HTERT RPE-1 (cell line): Measurements from ENCODE around the gene EIF2B2.

ENCODE experiments used
- in situ Hi-C: fragments of 300-500 bp; cut with MboI; formaldehyde crosslinking; loops from 4 replicates; pipeline ENCODE4 v1.14.3; 2020; ENCODE audit warnings: low sequenced_read_pairs

EIF2B2 gene

DNA sequence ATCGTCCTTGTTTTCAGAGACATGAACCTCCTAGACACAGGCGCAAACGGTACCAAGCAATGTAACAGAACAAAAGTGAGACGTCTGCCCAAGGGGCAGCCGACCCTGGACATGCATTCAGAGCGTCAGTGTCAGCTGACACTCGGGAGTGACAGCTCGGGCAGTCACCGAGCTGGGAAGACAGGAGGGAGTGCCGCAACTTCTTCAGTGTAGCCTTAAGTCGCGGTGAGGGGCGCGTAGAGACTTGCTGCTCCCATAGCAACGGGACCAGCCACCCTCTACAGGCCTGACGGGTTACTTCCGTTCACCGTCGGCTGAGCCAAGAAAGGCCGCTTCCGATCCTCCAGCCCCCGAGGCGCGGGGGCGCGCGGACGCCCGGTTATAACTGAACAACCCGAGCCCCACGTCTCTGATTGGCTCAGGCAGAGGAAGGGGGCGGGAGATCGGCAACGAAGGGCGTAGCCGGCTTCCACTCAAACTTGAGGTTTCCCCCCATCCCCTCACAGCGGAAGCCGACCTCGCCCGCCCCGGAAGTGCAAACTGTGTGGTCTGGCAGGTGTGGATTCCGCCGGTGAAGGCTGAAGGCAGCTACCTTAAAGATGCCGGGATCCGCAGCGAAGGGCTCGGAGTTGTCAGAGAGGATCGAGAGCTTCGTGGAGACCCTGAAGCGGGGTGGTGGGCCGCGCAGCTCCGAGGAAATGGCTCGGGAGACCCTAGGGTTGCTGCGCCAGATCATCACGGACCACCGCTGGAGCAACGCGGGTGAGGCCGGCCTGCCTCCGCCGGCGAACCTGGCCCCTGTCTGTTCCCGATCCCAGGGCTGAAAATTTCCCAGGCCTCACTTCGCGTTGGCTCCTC, at the start of gene EIF2B2:
EIF2B2 (plus strand) TSS at position 530 of the 858 bp plus-strand sequence; CDS start at position 600, 70 bp downstream.
- in situ Hi-C loops = no loop called here

DNA sequence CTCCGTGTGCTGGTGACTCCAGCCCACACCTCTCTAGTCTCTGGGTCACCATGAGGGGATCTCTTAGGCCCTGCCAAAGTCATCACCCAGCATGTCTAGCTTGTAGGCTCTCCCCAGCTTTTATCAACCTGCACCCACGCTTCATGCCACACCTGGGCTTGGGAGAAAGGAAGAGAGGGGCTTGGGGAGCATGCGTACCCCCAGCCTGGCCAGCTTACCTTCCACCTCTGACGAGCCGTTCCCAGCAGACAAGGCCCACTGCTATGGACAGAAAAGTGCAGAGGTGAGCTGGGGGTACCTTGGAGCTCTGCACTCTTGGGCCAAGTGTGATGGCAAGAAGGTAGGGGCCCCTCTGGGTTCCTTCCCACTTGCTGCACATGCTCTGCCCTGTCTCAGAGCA, 49.0 kb upstream of the EIF2B2 start:
- in situ Hi-C loops = no loop called here

DNA sequence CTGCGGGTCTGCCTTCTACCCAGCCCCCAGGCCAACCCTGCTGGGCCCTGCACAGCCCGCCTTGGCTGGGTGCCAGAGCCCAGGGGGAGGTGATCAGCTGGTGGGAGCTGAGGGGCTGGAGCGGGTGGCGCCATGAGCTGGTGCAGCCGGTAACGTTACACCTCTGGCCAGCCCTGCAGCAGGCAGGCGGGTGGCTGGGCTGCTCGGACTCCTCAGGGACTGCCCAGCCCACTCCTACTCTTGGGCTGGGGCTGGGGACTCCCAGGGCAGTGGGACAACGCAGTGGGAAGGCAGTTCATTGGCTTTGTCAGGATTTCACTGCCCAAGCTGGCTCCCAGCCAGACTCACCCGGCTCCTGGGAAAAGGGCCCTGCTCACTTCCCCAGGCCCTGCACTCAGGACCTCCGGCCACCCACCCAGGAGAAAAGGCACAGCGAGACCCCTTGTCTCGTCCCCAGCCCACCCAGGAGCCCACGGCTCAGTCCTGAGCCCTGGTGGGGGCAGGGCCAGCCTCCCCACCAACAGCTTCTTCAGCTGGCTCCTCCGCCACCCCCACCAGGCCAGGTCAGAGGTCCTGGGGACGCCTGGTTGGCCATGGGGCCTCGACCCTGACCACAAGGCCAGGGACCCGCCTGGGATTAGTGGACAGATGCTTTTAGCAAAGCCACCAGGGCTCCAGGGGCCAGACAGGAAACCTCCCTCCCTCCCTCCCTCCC, 48.3 kb upstream of the EIF2B2 start:
- in situ Hi-C loops = no loop called here

DNA sequence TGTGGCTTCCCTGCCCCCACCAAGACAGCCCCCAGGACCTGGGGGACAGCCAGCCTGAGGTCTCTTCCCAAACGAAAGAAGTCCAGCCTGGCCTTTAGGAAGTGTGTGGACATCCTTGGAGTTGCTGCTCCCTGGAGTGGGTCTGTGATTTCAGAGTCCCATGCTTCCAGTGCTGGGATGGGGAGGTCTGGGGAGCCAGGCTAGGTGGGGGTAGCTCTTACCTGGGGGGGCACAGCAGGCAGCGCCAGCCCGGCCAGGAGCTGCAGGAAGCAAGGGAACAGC, 47.8 kb upstream of the EIF2B2 start:
- in situ Hi-C loops = no loop called here

DNA sequence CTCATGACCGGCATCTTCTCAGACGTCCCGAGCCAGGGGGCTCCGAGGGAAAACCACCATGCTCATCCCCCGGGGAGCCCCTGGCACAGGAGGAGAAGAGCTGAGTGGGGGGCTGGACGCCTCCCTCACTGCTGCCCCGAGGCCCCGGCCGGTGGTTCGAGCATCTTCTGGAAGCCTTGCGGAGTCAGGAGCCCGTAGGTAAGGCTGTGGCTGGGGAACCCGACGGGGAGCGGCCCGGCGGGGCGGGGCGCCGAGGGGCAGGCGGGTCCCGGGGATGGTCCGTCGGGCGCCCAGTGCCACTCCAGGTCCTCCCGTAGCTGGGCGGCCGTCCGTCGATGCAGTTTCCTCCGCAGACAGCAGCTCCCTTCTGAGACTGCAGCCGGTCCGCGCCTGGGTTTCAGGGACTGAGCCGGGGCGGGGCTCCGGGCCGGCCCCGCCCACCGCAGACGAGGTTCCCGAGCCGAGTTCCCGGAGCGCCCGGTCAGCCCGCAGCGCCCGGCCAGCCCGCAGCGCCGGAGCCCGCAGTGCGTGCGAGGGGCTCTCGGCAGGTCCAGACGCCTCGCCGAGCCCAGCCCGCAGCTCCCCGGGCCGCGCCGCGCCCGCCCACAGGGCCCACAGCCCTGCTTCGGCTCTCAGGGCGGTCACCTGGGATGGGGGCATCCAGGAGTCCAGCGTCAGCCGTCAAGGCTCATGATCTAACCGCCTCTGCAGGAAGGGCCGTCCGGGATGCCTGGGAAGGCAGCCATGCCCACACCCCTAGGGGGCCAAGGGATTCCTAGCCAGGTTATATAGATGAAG, 47.3 kb upstream of the EIF2B2 start, which contains the start of gene PGF:
PGF (minus strand) TSS at position 369 of the 798 bp plus-strand sequence; CDS start at position 14, 355 bp downstream.
- in situ Hi-C loops = no loop called here

DNA sequence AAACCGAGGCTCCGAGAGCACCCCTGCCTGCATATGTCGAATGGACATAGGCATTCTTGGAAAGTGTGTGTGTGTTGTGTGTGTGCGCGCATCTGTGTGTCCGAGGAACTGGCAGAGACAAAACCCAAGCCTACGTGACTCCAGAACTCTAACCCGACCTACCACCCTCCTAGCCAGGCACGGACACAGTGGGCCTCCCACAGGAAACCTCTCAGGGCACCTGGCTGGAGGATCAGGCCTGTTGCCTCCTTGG, 46.8 kb upstream of the EIF2B2 start:
- in situ Hi-C loops = no loop called here

DNA sequence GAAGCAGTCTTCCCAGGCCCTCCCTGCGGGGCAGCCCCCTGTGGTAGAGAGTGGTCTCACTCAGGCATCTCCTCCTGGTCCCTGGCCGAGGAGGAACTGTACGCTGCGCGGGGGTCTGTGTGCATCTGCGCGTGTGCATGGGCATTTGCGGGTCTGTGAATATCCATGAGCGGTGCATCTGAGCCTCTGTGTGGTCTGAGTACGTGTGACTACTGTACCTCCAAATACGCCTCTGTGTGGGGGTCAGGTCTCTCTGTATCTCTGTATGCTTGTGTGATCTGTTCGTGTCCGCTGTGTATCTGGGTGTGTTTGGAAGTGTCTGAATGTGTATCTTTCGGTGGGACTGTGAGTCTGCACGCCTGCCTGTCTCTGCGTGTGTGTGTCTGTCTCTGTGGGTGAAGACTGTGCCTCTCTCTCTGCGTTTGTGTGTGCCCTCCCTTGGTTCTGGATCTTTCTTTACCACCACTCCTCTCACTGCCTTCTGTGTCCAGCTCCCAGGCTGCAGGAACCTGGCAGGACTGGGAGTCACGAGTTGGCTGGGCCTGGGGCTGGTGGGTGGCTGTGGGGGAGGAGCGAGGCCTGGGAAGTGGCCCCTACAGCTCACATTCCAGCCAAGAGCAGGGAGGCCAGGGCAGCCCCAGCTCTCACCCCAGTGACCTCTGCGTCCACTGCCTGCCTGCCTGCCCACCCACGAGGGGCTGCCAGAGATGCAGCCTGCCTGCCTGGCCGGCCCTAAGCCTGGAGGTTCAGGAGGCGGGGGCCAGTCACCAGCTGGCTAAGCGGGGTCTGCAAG, 46.2 kb upstream of the EIF2B2 start:
- in situ Hi-C loops = no loop called here

DNA sequence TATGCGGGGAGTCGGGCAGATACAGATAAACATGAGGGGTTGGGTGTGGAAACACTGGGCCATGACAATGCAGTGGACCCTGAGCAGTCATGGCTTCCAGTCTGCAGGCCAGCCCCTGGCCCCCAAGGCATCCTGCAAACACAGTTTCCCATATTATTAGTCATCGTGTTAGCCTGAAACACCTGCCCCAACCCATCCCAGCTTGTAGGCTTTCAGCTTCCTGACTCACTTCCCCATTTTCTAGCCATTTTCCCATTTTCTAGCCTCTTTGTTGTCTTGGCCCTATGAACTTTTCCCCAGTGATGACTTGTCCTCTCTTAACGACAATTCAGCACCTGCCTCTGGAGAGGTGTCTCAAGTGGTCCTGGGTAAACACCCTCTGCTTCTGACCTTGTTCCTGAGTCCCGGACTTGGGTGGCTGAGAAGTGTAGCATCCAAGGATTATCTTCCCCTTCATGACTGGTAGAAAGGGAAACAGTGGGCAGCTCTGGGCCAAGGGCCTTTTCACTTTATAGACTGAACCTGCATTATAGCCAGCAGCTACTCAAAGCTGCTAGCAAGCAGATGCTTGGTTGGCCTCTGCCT, 43.0 kb upstream of the EIF2B2 start:
- in situ Hi-C loops = no loop called here

DNA sequence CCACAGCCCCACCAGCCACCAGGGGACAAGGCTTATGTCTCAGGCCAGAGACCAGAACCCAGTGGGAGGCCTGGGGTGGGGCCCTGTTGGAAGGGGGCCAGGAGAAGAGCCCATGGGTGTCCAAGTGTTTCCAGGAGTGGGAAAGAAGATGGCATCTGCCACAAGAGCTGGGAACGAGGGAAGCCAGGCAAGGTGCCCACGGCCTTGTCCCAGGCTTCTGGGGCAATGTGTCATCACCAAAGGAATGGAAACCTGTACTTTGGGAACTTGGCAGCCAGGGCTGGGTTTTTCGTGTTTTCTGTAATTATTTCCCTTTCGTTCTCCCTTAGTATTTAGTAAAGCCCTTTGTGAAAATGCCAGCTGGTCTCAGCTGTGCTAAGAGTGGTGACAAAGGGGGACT, 42.0 kb upstream of the EIF2B2 start:
- in situ Hi-C loops = no loop called here

DNA sequence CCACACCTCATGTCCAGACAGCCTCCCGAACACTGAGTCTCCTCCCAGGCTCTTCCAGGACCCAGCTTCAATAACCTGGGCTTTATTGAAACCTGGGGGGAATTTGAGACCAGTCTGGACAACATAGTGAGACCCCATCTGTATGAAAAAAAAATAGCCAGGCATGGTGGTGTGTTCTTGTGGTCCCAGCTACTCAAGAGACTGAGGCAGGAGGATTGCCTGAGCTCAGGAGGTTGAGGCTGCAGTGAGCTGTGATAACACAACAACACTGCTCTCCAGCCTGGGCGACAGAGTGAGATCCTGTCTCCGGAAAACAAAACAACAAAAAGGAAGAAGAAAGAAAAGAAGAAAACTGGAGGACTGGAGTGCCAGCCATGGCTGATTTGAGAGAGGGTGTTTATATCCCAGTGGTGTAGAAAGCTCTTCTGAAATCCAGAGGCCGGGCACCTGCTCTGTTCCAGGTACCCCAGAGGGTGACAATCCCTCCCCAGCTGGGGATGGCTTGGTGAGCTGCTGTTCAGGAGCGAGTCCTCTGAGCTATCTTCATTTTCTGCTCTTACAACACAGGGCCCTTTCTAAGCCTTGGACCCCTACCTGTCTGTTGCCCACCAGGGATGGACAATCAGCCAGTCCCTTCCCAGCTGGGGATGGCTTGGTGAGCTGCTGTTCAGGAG, 41.3 kb upstream of the EIF2B2 start:
- in situ Hi-C loops = no loop called here

DNA sequence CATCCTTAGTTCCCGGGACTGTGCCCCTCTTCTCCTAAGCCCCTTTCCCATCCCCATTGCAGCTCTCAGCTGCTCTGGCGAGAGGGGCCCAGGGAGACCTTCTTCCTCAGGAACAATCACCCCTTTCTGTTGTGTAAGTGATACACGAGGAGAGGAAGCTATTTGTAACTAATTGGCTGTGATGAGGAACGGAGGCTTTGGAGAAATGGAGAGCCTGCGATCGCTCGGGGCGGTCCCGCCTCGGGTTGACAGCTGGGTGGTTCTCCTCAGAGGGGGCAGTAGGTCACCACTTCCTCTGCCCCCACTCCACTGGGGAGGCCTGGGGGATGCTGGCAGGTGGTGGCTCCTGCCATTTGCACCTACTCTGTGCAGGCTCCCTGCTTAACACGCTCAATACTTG, 40.7 kb upstream of the EIF2B2 start:
- in situ Hi-C loops = no loop called here

DNA sequence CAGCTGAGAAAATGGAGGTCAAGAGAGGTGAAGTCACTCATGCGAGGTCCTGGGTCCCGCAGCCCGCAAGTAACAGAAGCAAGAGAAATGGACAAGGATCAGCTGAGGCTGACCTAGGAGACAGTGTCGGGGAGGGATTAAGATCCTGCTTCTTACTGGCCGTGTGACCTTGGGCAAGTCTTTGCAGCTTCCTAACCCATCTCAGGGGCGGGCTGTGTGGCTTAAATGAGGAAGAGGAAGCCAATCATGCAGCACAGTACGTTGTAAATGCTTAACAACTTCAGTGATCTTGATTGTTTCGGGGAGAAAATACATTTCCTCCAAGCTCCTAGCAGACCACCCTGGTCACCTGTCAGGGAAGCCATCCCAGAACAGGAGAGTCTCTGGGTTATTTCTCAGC, 40.2 kb upstream of the EIF2B2 start:
- in situ Hi-C loops = no loop called here

DNA sequence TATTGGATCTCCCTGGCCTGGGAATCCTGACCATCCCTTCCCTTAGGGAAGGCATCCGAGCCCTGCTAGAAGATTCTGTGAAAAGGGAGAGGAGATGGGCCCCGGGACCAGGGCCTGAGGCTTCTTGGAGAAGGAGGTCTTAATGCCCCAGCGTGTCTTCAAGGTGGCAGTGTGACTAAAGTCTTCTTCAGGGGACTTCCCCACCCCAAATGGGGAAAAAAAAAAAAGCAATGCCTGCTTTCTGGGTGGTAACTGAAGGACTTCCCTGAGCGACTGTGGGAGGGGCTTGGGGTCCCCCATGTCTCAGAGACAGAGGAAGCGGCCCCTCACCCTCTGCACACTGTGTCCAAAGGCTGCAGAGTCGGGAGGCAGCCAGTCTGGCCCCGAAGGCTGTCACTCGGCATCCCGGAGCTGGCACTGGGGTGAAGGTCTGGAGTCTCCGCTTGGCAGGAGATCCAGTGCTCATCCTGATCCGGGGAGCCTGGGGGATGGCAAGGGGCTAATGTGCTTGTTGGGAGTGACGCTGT, 39.5 kb upstream of the EIF2B2 start:
- in situ Hi-C loops = no loop called here

DNA sequence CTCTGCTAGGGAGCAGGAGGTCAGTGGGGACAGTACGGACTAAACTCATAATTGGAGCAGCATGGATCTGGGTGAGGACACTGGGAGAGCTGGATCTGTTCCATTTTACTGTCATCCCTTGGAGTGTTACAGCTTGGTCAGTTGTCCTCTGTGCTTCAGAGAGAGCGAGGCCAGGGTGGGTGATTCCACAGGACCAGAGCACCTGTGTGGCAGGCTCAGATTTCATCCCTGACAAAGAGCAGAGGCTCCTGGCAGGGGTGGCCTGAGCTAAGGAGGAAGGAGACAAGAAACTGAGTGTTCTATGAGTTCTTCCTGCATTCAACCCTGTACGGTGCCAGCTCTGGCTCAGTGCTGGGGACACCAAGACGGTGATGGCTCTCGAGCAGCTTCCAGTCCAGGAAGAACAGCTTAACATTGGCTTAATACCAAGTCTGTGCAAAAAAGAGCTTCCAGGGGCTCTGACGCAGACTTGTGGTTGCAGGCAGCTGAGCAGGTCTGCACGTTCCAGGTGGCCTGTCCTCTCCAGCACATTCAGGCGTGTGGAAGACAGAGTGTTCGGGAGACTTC, 38.9 kb upstream of the EIF2B2 start:
- in situ Hi-C loops = no loop called here

DNA sequence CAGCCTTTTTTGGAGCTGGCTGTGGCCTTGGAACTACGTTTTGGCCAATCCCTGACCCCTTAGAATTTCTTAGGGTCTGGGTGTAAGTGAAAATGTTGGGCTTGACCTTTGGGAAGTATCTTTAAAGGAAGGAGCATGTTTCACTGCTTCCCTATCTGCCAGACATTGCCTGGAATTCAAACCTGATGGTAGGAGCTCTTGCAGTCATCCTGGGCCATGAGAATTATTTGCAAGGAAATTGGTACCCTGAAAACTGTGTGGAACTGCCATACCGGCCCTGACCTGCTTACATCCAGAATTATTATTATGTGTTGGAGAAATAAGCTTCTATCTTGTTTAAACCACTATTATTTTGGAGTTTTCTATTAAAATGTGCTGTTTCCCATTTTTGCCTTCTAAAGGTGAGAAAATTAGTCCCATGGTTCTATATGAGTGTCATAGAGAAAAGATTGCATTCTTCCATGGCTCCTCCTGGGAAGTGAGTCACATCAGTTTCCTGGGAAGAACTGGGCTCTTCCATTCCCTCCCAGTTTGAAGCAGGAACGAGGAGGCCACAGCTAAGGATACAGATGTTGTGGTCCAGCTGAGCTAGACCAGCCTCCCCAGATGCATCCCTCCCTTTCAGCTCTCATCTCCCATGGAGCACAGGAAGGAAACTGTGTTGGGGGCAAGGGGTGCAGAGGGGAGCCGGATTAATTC, 37.8 kb upstream of the EIF2B2 start:
- in situ Hi-C loops = no loop called here

DNA sequence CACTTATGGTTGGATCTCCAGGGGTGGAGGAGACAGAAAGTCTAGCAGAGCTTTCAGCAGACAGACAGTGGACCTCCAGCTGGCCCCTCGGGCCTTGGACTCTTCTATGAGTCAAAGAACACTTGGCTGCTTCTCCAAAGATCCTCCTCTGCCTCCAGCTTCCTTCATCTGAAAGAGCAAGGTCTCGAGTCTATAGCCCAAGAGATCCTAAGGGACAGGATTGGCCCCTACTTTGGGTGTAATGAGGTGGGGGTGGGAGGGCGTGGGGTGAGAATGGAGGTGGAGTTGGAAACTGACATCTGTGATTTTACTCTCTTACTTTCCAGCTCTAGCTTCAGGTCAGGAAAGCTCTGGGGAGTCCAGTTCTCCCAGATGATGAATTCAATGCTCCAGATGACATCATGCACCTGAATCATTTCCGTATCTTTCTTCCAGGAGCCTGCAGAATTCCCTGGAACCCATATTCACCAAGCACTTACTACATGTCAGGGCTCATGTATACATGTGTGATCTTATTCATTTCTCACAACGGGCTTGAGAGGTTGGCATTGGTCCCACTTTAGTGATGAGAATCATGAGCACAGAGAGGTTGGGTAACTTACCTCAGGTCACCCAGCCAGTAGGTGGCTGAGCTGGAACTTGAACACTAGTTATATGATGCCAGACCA, 37.1 kb upstream of the EIF2B2 start:
- in situ Hi-C loops = no loop called here

DNA sequence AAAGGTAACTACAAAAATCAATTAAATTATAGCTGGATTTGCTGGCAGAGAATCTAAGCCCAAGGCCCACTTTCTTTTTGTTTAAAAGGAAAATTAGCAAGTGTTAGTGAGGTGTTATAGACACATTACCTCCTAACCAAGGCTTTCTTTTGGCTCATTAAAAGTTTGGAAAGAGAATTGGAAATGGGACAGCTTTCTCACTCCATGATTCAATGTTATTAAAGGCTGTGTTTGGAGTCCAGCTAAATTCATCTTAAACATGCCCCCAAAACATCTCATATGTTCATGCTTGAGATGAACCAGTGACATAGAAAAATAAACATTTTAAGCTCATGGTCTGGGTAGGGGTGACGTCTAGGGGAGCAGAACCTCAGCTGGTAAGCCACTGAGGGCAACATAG, 33.9 kb upstream of the EIF2B2 start:
- in situ Hi-C loops = no loop called here

DNA sequence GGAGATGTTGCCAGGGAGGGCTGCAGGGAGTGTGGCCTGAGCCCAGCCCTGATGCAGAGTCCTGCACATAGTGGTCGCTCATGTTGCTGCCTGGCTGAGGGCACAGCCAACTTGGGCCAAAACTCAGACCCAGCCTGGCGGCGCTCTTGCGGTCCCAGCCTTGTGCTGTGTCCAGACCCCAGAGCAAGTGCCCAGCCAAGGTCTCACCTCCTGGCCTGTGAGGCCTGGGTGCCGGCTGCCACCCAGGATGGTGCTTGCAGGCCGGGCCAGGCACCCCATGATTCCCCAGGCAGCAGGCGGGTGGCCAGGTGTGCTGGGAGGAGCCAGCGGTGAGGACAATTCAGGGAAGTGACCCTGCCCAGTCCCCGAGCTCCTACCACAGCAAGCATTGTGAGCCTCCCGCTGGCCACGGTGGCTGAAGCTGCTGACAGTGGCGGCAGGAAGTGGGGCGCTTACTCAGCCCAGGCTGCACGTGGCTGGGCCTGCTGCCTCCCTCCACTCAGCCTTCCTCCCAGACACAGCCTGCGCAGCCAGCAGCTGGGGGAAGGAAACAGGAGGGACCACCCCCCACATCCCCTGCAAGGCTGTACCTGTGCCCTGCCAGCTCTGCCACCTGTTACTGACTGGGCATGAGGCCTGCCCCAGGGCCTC, 29.6 kb upstream of the EIF2B2 start:
- in situ Hi-C loops = no loop called here
